HEK293 (cell line): ENCODE results near the gene CMIP.

Experiments used
- CTCF ChIA-PET: fragments of 350-600 bp; formaldehyde crosslinking; extraction: SDS; loops from one replicate; lab custom pipeline; 2021; ENCODE audit warnings: antibody characterized with exemption; lab: Yijun Ruan, JAX
- POLR2A ChIA-PET: fragments of 300-600 bp; formaldehyde crosslinking; extraction: SDS; loops from one replicate; lab custom pipeline; 2020; ENCODE audit warnings: antibody characterized with exemption, inconsistent platforms; lab: Yijun Ruan, JAX
- H3K27ac ChIP-seq: fragments of 200-500 bp; sonication (Bioruptor generic); 2 replicates; pipeline ENCODE4 v1.5.1; 2014; ENCODE audit warnings: low read depth, low read length, control low read depth, inconsistent platforms; ENCODE audit errors: extremely low read depth
- H3K36me3 ChIP-seq, 2 experiments: fragments of 200-500 bp in 1 of 2; sonication (Bioruptor generic) in 1 of 2; 1 replicate in 1 of 2; 2 replicates in 1 of 2; pipeline ENCODE4 v1.5.1; 2014 to 2017; ENCODE audit warnings: inconsistent platforms in 2 of 2, low read length in 2 of 2; ENCODE audit not compliant: control insufficient read depth in 2 of 2, insufficient read depth in 1 of 2
- H3K4me1 ChIP-seq: fragments of 200-500 bp; sonication (Bioruptor generic); 2 replicates; pipeline ENCODE4 v1.5.1; 2014; ENCODE audit warnings: mild to moderate bottlenecking, low read length, inconsistent platforms; ENCODE audit not compliant: control insufficient read depth, insufficient read depth
- H3K4me3 ChIP-seq: 2 replicates; pipeline ENCODE4 v1.5.1; 2011; ENCODE audit warnings: low read depth, mild to moderate bottlenecking, control low read depth, low read length, moderate library complexity
- H3K9me3 ChIP-seq: fragments of 200-500 bp; sonication (Bioruptor generic); 2 replicates; pipeline ENCODE4 v1.5.1; 2014; ENCODE audit warnings: low read depth, low read length, inconsistent platforms; ENCODE audit not compliant: control insufficient read depth, insufficient read depth
- MEIS1 ChIP-seq: sonication (generic); formaldehyde crosslinking; IDR thresholded peaks from 2 replicates; pipeline ENCODE4 v1.8.1; 2022; ENCODE audit warnings: missing genetic modification reagents, mild to moderate bottlenecking, borderline replicate concordance
- PRDM6 ChIP-seq: fragments of 450-650 bp; formaldehyde crosslinking; IDR thresholded peaks from 2 replicates; pipeline ENCODE4 v1.5.1; 2017; ENCODE audit warnings: missing biosample characterization, missing genetic modification characterization
- REST ChIP-seq: fragments of 450-650 bp; formaldehyde crosslinking; IDR thresholded peaks from 2 replicates; pipeline ENCODE4 v1.5.1; 2016; ENCODE audit warnings: missing biosample characterization, missing genetic modification characterization
- SP2 ChIP-seq: fragments of 450-650 bp; formaldehyde crosslinking; IDR thresholded peaks from 2 replicates; pipeline ENCODE4 v1.5.1; 2016; ENCODE audit warnings: missing biosample characterization, missing genetic modification characterization
- ZFHX2 ChIP-seq: fragments of 450-650 bp; formaldehyde crosslinking; conservative IDR thresholded peaks from 2 replicates; pipeline ENCODE4 v1.5.1; 2016; ENCODE audit warnings: missing biosample characterization, missing genetic modification characterization
- ZNF16 ChIP-seq: fragments of 450-650 bp; formaldehyde crosslinking; IDR thresholded peaks from 2 replicates; pipeline ENCODE4 v1.5.1; 2016; ENCODE audit warnings: low read depth, missing biosample characterization, missing genetic modification characterization
- ZNF174 ChIP-seq: fragments of 450-650 bp; formaldehyde crosslinking; IDR thresholded peaks from 2 replicates; pipeline ENCODE4 v1.5.0; 2017; ENCODE audit warnings: missing biosample characterization, mild to moderate bottlenecking, missing genetic modification characterization
- ZNF274 ChIP-seq, 2 experiments: fragments of 200-500 bp in 1 of 2; fragments of 450-650 bp in 1 of 2; sonication (Bioruptor generic) in 1 of 2; formaldehyde crosslinking in 1 of 2; IDR thresholded peaks; 2 replicates each; pipeline versions ENCODE4 v1.5.1 to v1.6.1; 2014 to 2016; ENCODE audit warnings: borderline replicate concordance in 1 of 2, inconsistent platforms in 1 of 2, low read length in 1 of 2, missing biosample characterization in 1 of 2, missing genetic modification characterization in 1 of 2
- ZNF280C ChIP-seq: fragments of 450-650 bp; formaldehyde crosslinking; IDR thresholded peaks from 2 replicates; pipeline ENCODE4 v1.5.1; 2016; ENCODE audit warnings: missing biosample characterization, missing genetic modification characterization
- ZNF426 ChIP-seq: fragments of 450-650 bp; formaldehyde crosslinking; IDR thresholded peaks from 2 replicates; pipeline ENCODE4 v1.5.1; 2017; ENCODE audit warnings: missing biosample characterization, missing genetic modification characterization, mild to moderate bottlenecking, inconsistent platforms, moderate library complexity
- ZNF544 ChIP-seq: fragments of 450-650 bp; formaldehyde crosslinking; IDR thresholded peaks from 2 replicates; pipeline ENCODE4 v1.5.0; 2017; ENCODE audit warnings: missing biosample characterization, missing genetic modification characterization
- ZNF571 ChIP-seq: fragments of 450-650 bp; formaldehyde crosslinking; IDR thresholded peaks from 2 replicates; pipeline ENCODE4 v1.5.0; 2017; ENCODE audit warnings: missing biosample characterization, missing genetic modification characterization
- ZNF585B ChIP-seq: fragments of 450-650 bp; formaldehyde crosslinking; IDR thresholded peaks from 2 replicates; pipeline ENCODE4 v1.5.1; 2016; ENCODE audit warnings: missing biosample characterization, missing genetic modification characterization
- ZNF629 ChIP-seq: fragments of 450-650 bp; formaldehyde crosslinking; IDR thresholded peaks from 2 replicates; pipeline ENCODE4 v1.5.1; 2017; ENCODE audit warnings: missing biosample characterization, missing genetic modification characterization
- ZNF701 ChIP-seq: fragments of 450-650 bp; formaldehyde crosslinking; IDR thresholded peaks from 2 replicates; pipeline ENCODE4 v1.5.1; 2016; ENCODE audit warnings: missing biosample characterization, missing genetic modification characterization
- ZNF768 ChIP-seq: fragments of 450-650 bp; formaldehyde crosslinking; IDR thresholded peaks from 2 replicates; pipeline ENCODE4 v1.5.1; 2018; ENCODE audit warnings: missing biosample characterization, mild to moderate bottlenecking, missing genetic modification characterization

CMIP gene

GRCh38 chr16:81586977-81587625 lies 142.5 kb downstream of the CMIP start (continued):
- TF ChIP-seq ZFHX2 (tag by site-specific recombination) (no peak), REST (tag by site-specific recombination) (no peak), ZNF768 (tag by site-specific recombination) (no peak)

GRCh38 chr16:81587626-81588160 lies 143.1 kb downstream of the CMIP start:
- Histone ChIP-seq H3K9me3 (no peaks in the 10 kb centered on the region), H3K36me3 (no peaks in the 10 kb centered on the region), H3K4me1 (peaks cover 3% of the 10 kb centered on the region), H3K27ac (no peak overlapping the region), H3K4me3 (no peak overlapping the region)
- ChIA-PET CTCF (interaction anchor here (0.6 to 1.3 kb wide), 2 partner anchors 35 to 61 kb away, joined by 3 to 4 read pairs; no protein-coding TSS in a partner anchor), POLR2A (no interaction called here)
- no peak for TF ChIP-seq ZNF571
- TF ChIP-seq MEIS1 (CRISPR knock-in tag): no peak
- no peak for TF ChIP-seq ZNF274 (IDR thresholded peaks at IDR 0.05; ENCODE audit: low read length)
- no peak for TF ChIP-seq ZNF274 (tag by site-specific recombination; IDR thresholded peaks at IDR 0.05; ENCODE audit: borderline replicate concordance)
- TF ChIP-seq ZNF701: no peak
- TF ChIP-seq SP2: no peak
- TF ChIP-seq ZNF585B (tag by site-specific recombination): no peak
- no peak for TF ChIP-seq ZNF544
- no peak for TF ChIP-seq PRDM6 (tag by site-specific recombination)
- no peak for TF ChIP-seq ZNF280C (tag by site-specific recombination)
- no peak for TF ChIP-seq ZNF629 (tag by site-specific recombination)
- TF ChIP-seq ZNF16: no peak
- no peak for TF ChIP-seq ZNF174 (tag by site-specific recombination)
- TF ChIP-seq ZNF426 (tag by site-specific recombination): no peak
